Activated CD8-positive, alpha-beta memory T cell treated with anti-CD3 and anti-CD28 coated beads for 36 hours (primary cell): ENCODE data around the gene ODF4. TPM values are rescaled to one million over a fixed set of nuclear protein-coding genes. Genes with fewer than 3 reads are reported as not detected.
"Not testable (repeated sequence)": the region's sequence is repeated elsewhere in the genome, so short reads cannot be mapped to it uniquely, and the experiment has no call there.

ENCODE experiments used
- CTCF ChIA-PET: fragments of 350-600 bp; sonication (Branson Sonifier 250); formaldehyde crosslinking; loops from one replicate; lab custom pipeline; 2021; ENCODE audit warnings: antibody characterized with exemption; lab: Charles Lee
- POLR2A ChIA-PET: fragments of 350-600 bp; sonication (Branson Sonifier 250); formaldehyde crosslinking; loops from one replicate; lab custom pipeline; 2021; ENCODE audit warnings: antibody characterized with exemption; lab: Charles Lee
- total RNA-seq, 2 experiments: library from RNA; stranded (reverse); gene quantifications; one replicate each; pipeline ENCODE4 v1.2.3, GENCODE V29; 2021

ODF4 gene
- total RNA-seq, 2 experiments from 2014 or later: not detected

DNA sequence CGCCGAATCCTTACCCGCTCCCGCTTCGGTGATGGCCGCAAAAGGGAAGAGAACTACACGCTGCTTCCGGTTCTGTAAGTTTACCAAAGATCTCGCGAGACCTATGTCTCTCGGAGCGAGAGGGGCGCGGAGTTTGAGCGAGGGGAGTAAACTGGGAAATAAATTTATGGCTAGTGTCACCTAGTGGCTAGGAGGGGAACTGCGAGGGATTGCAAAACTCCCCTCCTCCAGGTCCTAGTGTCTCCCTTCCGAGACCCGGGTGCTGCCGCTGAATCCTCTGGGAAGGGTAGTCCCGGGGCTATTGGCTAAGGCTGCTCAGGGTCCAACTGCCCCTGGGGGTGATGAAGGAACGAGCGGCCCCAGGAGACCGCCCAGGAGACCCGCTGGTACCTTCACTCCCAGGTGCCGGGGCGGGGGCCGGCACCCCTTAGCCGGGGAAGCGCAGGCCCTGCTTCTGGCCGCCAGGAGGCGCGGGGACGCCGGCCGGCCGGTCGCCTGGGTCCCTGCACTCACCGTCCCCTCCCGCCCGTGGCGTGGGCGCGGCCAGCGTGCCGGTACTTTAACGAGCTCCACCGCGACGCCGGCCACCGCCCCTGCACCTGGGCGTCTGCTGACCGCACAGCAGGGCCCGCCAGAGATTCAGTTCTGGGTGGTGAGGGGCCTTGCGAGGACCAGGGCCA is 43.6 kb downstream of the ODF4 start, which contains the start of gene RPL26:
Gene RPL26 (minus strand): TSS at position 51 of the 680 bp plus-strand sequence. CDS start 883 bp downstream, outside the sequence.
- ChIA-PET CTCF (interaction anchor here (0.6 to 1.3 kb wide), 16 partner anchors 11 to 615 kb away, joined by 3 to 10 read pairs (median 3); partner anchors contain the start of genes CCDC42 and SLC25A35), POLR2A (interaction anchor here (0.7 to 1.2 kb wide), 3 partner anchors 52 to 363 kb away, joined by 3 to 5 read pairs (median 3); partner anchors contain the start of gene NDEL1)

- ChIA-PET POLR2A (no interaction called here), CTCF (no interaction called here)
These were observed 45.2 kb downstream of the ODF4 start for GRCh38 chr17:8384801-8385378.

DNA sequence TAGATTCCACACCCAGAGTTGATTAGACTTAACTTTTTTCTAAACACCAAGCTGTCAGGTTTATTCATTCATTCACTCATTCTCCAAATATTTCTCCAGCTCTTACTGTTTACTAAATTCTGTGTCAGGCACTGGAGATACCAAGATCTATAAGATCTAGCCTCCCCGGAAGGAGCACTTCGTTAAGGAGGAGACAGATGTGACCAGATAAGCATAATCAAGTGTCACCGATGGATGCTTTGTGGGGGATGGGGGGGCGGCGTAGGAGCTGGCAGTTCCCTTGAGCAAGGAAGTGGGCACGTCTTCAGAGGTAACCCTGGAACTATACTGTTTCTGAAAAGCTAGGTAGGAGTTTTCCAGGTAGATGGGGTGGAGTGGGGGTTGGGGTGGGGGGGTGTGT is 47.2 kb downstream of the ODF4 start:
- POLR2A ChIA-PET: no interaction called here
- CTCF ChIA-PET: interaction anchor here (0.8 kb wide), 2 partner anchors 10 to 23 kb away, joined by 3 to 4 read pairs; no protein-coding TSS in a partner anchor

GRCh38 chr17:8387914-8388651 is 48.4 kb downstream of the ODF4 start:
- POLR2A ChIA-PET: no interaction called here
- CTCF ChIA-PET: interaction anchor here (0.8 kb wide), 1 partner anchor 22 kb away, joined by 4 read pairs; no protein-coding TSS in a partner anchor

DNA sequence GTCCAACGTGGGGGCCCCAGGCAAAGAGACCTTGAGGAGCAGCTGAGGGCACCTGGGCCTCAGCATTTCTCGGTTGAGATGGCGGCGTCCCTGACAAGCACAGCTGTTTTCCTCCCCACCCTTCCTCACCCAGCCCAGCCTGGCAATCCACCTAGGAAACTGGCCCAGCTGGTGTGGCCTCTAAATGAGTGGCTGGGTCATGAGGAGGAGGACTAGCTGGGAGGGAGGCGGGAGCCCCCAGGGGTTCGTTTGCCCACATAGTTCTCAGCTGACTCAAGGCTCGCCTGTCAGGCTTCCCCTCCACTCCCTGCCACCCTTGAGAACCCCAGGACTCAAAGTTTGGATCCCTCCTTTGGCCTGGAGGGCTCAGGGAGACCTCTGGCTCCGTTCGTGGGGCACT is 52.1 kb downstream of the ODF4 start:
- CTCF ChIA-PET: interaction anchor here (2.0 kb wide), 1 partner anchor 355 kb away, joined by 5 read pairs; no protein-coding TSS in a partner anchor
- POLR2A ChIA-PET: no interaction called here

DNA sequence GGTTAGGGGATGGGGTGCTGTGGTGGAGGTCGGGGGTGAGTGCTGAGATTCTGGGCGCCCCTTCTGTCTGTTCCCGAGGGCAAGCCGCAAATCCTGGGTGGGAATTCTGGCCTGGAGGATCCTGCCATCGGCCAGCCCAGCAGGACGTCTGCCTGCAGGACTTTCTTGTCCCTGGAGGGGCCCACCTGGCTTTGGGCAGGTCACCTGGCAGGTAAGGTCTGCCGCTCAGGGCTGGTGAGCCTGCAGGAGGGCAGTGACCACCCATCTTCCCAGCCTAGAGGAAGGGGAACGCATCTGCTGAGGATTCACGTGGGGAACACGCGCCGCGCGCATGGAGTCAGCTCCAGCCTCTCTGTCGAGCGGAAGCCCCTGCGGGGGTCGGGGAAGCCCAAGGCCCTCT is 52.6 kb downstream of the ODF4 start:
- ChIA-PET CTCF (no interaction called here), POLR2A (no interaction called here)

- ChIA-PET CTCF (interaction anchor here (0.8 to 2.5 kb wide), 2 partner anchors 9 to 16 kb away, joined by 3 to 10 read pairs; partner anchors contain the start of gene KRABD2), POLR2A (no interaction called here)
These were observed 53.2 kb downstream of the ODF4 start for GRCh38 chr17:8392674-8393469.

DNA sequence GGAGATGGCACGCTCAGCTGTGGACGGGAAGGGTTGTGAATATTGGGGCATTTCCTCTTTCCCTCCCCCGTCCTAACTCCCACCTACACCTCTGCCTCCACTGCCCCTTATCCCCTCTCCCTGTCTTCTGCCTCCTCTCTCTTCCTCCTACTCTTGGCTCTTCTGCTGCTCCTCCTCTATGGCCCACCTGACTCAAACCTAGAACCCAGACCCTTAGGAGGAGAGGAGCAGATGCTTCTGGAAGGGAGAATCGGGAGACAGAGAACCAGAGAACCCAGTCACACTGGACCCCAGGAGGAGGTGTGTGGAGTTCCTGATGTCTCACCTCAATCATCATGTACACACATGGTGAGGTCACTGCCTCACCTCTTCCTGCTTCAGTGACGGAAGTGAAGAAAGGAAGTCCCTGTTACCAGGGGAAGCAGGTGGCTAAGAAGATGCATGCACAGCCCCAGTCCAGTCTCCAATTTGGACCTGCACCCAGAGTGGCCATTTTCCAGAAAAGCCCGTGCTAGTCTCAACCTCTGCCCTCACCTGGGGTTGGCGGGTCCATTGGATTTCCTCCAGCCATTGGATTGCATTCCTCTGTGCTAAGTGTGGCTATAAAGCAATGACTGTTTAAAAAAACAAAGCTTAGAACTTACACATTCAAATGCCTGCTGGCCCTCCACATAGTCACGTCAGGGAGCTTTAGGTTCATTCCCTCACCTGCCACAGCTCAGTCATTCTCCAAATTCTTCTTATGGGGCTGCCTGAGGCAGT is 54.0 kb downstream of the ODF4 start:
- ChIA-PET POLR2A (no interaction called here), CTCF (interaction anchor here (0.8 to 2.5 kb wide), 3 partner anchors 10 to 20 kb away, joined by 3 to 10 read pairs (median 3); partner anchors contain the start of gene KRABD2)

DNA sequence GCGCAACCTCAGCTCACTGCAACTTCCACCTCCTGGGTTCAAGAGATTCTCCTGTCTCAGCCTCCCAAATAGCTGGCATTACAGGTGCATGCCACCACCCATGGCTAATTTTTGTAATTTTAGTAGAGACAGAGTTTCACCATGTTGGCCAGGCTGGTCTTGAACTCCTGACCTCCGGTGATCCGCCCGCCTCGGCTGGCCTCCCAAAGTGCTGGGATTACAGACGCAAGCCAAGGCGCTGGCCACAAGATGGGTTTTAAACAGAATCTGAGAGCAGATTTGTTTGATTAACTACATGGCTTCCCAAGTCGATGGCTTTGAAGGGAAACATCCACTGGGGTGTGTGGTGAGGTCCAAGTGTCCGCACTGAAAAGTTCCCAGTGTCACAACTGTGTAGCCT is 54.9 kb downstream of the ODF4 start:
- POLR2A ChIA-PET: not testable (repeated sequence)
- CTCF ChIA-PET: interaction anchor here (0.8 to 2.5 kb wide), 2 partner anchors 11 to 19 kb away, joined by 3 to 10 read pairs; no protein-coding TSS in a partner anchor

Other genes starting within 250 kb of the ODF4 start
- under 1 TPM in 1 of 2 experiments, not detected in 1; 0.19 TPM for gene ALOXE3, start 221.3 kb upstream of the ODF4 start, total RNA-seq
- gene HES7, start 215.7 kb upstream of the ODF4 start, total RNA-seq: 1 to 10 TPM; 2.9 to 3.1 TPM
- gene PER1, start 187.4 kb upstream of the ODF4 start, total RNA-seq: 10 to 100 TPM; 43.1 to 45.4 TPM
- 10 to 100 TPM; 26.3 to 26.6 TPM for gene VAMP2, start 176.9 kb upstream of the ODF4 start, total RNA-seq
- gene TMEM107, start 163.5 kb upstream of the ODF4 start, total RNA-seq: 10 to 100 TPM; 20.2 to 21.0 TPM
- 1 to 10 TPM; 6.6 to 7.0 TPM for gene BORCS6, start 149.7 kb upstream of the ODF4 start, total RNA-seq
- 100 to 1,000 TPM; 112 to 117 TPM for gene AURKB, start 129.3 kb upstream of the ODF4 start, total RNA-seq
- 10 to 100 TPM; 58.7 to 60.7 TPM for gene CTC1, start 91.8 kb upstream of the ODF4 start, total RNA-seq
- 100 to 1,000 TPM; 191 to 203 TPM for gene PFAS, start 90.6 kb upstream of the ODF4 start, total RNA-seq
- 10 to 100 TPM; 65.8 to 66.1 TPM for gene RANGRF, start 51.2 kb upstream of the ODF4 start, total RNA-seq
- 1 to 10 TPM; 3.6 to 4.1 TPM for gene SLC25A35, start 44.4 kb upstream of the ODF4 start, total RNA-seq
- gene ARHGEF15, start 29.6 kb upstream of the ODF4 start, total RNA-seq: not detected
- gene RPL26, start 43.4 kb downstream of the ODF4 start, total RNA-seq: 1,000 to 10,000 TPM; 2,480 to 2,528 TPM
- gene RNF222, start 58.0 kb downstream of the ODF4 start, total RNA-seq: not detected
- gene NDEL1, start 96.0 kb downstream of the ODF4 start, total RNA-seq: 10 to 100 TPM; 49.5 to 52.4 TPM